Erythroblast (primary cell): ENCODE results near the gene EPHA1.

Source experiments
- GATA1 ChIP-seq: IDR thresholded peaks from 2 replicates; pipeline ENCODE4 v1.6.1; 2011; ENCODE audit warnings: low read depth, mild to moderate bottlenecking, control low read depth, low read length, moderate library complexity
- POLR2A ChIP-seq: IDR thresholded peaks from 2 replicates; pipeline ENCODE4 v1.6.1; 2011; ENCODE audit warnings: mild to moderate bottlenecking, low read length

DNA sequence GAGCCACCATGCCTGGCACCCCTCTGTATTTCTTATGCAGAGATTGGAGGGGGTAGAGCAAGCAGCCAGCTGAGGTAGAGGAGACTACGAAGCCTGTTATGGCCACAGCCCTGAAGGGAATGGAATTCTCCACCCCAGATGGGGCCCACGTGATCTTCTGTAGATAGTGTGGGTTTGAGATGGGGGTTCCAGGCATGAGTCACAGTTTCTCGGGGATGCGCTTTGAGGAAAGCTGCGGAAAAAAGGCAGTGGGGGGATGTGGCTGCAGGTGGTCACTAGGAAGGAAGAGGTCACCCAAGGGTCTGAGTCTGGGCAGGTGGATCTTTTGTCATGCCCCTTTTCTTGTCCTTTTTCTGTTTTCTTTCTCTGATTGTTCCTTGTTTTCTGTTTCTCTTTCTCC lies 57.6 kb downstream of the EPHA1 start:
- TF ChIP-seq POLR2A: no peak
- no peak for TF ChIP-seq GATA1
